GM23338 (cell line): ENCODE results near the gene EYA2. TPM values are rescaled to one million over a fixed set of nuclear protein-coding genes. Genes with fewer than 3 reads are reported as not detected.

ENCODE experiments used
- ATAC-seq: fragments of 200-7000 bp; cut with Tn5 transposase; 3 replicates; pipeline ENCODE4 v1.9.1; 2020
- DNase-seq: peaks from one replicate; pipeline ENCODE4 v3.0.0-alpha.2; 2015; ENCODE audit warnings: low spot score
- H2AFZ ChIP-seq: fragments of 200-600 bp; sonication (generic); 2 replicates; pipeline ENCODE4 v1.8.0; 2016; ENCODE audit warnings: antibody characterized with exemption, mild to moderate bottlenecking, moderate library complexity
- H3F3A ChIP-seq: fragments of 200-600 bp; sonication (generic); replicated peaks from 2 replicates; pipeline ENCODE4 v1.8.0; 2017; ENCODE audit warnings: antibody characterized with exemption, mixed run types, low read depth
- H3K27ac ChIP-seq: fragments of 200-600 bp; sonication (generic); 2 replicates; pipeline ENCODE4 v1.6.1; 2016; ENCODE audit warnings: low read depth
- H3K27me3 ChIP-seq: fragments of 200-600 bp; sonication (generic); 2 replicates; pipeline ENCODE4 v1.8.0; 2016; ENCODE audit warnings: mild to moderate bottlenecking, mixed run types, moderate library complexity; ENCODE audit not compliant: insufficient read depth
- H3K36me3 ChIP-seq: fragments of 200-600 bp; sonication (generic); 2 replicates; pipeline ENCODE4 v1.8.0; 2016; ENCODE audit warnings: mild to moderate bottlenecking; ENCODE audit not compliant: insufficient read depth
- H3K4me1 ChIP-seq: fragments of 200-600 bp; sonication (generic); 2 replicates; pipeline ENCODE4 v1.8.0; 2016; ENCODE audit warnings: mild to moderate bottlenecking, moderate library complexity; ENCODE audit not compliant: insufficient read depth
- H3K4me2 ChIP-seq: fragments of 200-600 bp; sonication (generic); 2 replicates; pipeline ENCODE4 v1.7.1; 2017; ENCODE audit warnings: mixed run types
- H3K4me3 ChIP-seq: fragments of 200-600 bp; sonication (generic); 2 replicates; pipeline ENCODE4 v1.6.1; 2016; ENCODE audit warnings: mixed run types
- H3K79me2 ChIP-seq: fragments of 200-600 bp; sonication (generic); replicated peaks from 2 replicates; pipeline ENCODE4 v1.8.0; 2017; ENCODE audit warnings: mild to moderate bottlenecking; ENCODE audit not compliant: insufficient read depth
- H3K9me2 ChIP-seq: fragments of 200-600 bp; sonication (generic); 2 replicates; pipeline ENCODE4 v1.8.0; 2017; ENCODE audit not compliant: insufficient read depth
- H4K20me1 ChIP-seq: fragments of 200-600 bp; sonication (generic); replicated peaks from 2 replicates; pipeline ENCODE4 v1.8.0; 2017; ENCODE audit warnings: mild to moderate bottlenecking; ENCODE audit not compliant: insufficient read depth
- H3K27ac Mint-ChIP-seq: 2 replicates; pipeline ENCODE4 v1.8.0; 2020; ENCODE audit warnings: inconsistent platforms, mild to moderate bottlenecking, moderate library complexity, mixed read lengths
- H3K27me3 Mint-ChIP-seq: 3 replicates; pipeline ENCODE4 v1.8.0; 2022; ENCODE audit warnings: low read depth, mild to moderate bottlenecking, moderate library complexity, mixed read lengths, inconsistent platforms; ENCODE audit not compliant: insufficient read depth, poor library complexity
- H3K36me3 Mint-ChIP-seq: 3 replicates; pipeline ENCODE4 v1.8.0; 2021; ENCODE audit warnings: low read depth, mild to moderate bottlenecking, inconsistent platforms, moderate library complexity, mixed read lengths
- H3K4me1 Mint-ChIP-seq: 3 replicates; pipeline ENCODE4 v1.8.0; 2020; ENCODE audit warnings: mild to moderate bottlenecking, inconsistent platforms, mixed read lengths
- H3K4me3 Mint-ChIP-seq: 3 replicates; pipeline ENCODE4 v1.8.0; 2021; ENCODE audit warnings: moderate library complexity, mild to moderate bottlenecking, inconsistent platforms, mixed read lengths
- H3K9me3 Mint-ChIP-seq: 3 replicates; pipeline ENCODE4 v1.8.0; 2020; ENCODE audit warnings: moderate library complexity, mild to moderate bottlenecking, inconsistent platforms, mixed read lengths
- CTCF ChIP-seq, 2 experiments: fragments of 200-600 bp in 1 of 2; sonication (generic) in 1 of 2; conservative IDR thresholded peaks; 2 replicates each; pipeline versions ENCODE4 v1.5.1 to v1.6.1; 2016 to 2017; ENCODE audit warnings: antibody characterized with exemption in 2 of 2, low read depth in 2 of 2, mild to moderate bottlenecking in 2 of 2, moderate library complexity in 1 of 2
- ETS1 ChIP-seq: IDR thresholded peaks from 2 replicates; pipeline ENCODE4 v1.6.1; 2016; ENCODE audit warnings: antibody characterized with exemption
- EZH2 ChIP-seq: fragments of 200-600 bp; sonication (generic); IDR thresholded peaks from one replicate; pipeline ENCODE4 v1.8.0; 2017; ENCODE audit warnings: antibody characterized with exemption, mild to moderate bottlenecking, low read depth; ENCODE audit not compliant: unreplicated experiment
- EZH2phosphoT487 ChIP-seq: fragments of 200-600 bp; sonication (generic); IDR thresholded peaks from one replicate; pipeline ENCODE4 v1.8.1; 2018; ENCODE audit warnings: antibody characterized with exemption; ENCODE audit not compliant: unreplicated experiment
- NANOG ChIP-seq: IDR thresholded peaks from 2 replicates; pipeline ENCODE4 v1.6.1; 2016; ENCODE audit warnings: antibody characterized with exemption, borderline replicate concordance
- STAT1 ChIP-seq: IDR thresholded peaks from one replicate; pipeline ENCODE4 v1.6.1; 2016; ENCODE audit warnings: antibody characterized with exemption; ENCODE audit not compliant: unreplicated experiment
- ZNF114 ChIP-seq: fragments of 250-450 bp; sonication (Bioruptor Pico); IDR thresholded peaks from 2 replicates; pipeline ENCODE4 v1.5.0; 2020; ENCODE audit warnings: mild to moderate bottlenecking, moderate library complexity
- polyA plus RNA-seq: library from polyadenylated mRNA; unstranded; fragments of >200 nt; fragmentation: Nextera tagmentation; extraction: Ambion mirVana; gene quantifications from 2 replicates; pipeline ENCODE4 v1.2.1, GENCODE V29; 2016
- total RNA-seq: library from RNA; depleted of rRNA; stranded (reverse); fragments of >200 nt; shearing (Covaris generic); gene quantifications from 2 replicates; pipeline ENCODE4 v1.2.3, GENCODE V29; 2014
- TF ChIP-seq, protein P1 (sequence below): fragments of 250-450 bp; sonication (Bioruptor Pico); IDR thresholded peaks from 2 replicates; pipeline ENCODE4 v1.5.0; 2020; ENCODE audit warnings: mild to moderate bottlenecking, moderate library complexity
- TF ChIP-seq, protein P2 (sequence below): IDR thresholded peaks from one replicate; pipeline ENCODE4 v1.6.1; 2018; ENCODE audit warnings: antibody characterized with exemption; ENCODE audit not compliant: unreplicated experiment

Gene EYA2
- total and polyA plus RNA-seq, 2 experiments from 2014 or later: 0.50 to 0.56 TPM

DNA sequence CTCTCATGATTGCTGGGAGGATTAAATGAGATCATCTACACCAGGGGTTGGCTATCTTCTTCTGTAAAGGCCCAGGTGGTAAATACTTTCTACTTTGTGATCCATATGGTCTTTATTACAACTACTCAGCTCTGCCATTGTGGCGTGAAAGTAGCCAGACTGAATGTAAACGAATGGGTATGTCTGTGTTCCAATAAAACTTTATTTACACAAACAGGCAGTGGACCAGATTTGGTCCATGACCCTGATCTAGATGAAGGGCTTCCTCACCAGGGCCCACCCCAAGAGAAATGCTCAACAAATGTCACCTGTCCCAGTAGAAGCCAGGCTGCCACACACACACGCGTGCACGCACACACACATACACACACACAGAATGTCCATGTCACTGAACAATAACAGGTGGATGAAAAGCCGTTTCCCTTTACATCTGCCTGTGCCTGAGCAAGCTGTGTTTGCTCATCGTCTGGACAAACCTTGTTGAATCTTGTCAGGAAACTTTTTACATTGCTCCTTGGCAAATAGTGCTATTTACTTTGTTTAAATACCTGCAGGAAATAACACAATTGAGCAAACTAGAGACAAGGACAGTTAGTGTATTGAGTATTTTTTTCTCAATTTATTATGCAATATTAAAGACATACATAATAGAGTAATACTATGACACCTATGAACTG lies 114.3 kb downstream of the EYA2 start:
- no peaks in the 10 kb centered on the region for H3K79me2 ChIP-seq
- no peaks in the 10 kb centered on the region for H3K9me2 ChIP-seq
- H3K27me3 Mint-ChIP-seq: no peaks in the 10 kb centered on the region
- H3K36me3 ChIP-seq: no peaks in the 10 kb centered on the region
- no peak for ATAC-seq
- H3K27ac ChIP-seq: no peak overlapping the region
- H3F3A ChIP-seq: no peaks in the 10 kb centered on the region
- H3K9me3 Mint-ChIP-seq: 0 out of 3 replicates have a peak, but pooled peaks cover 5% of the 10 kb centered on the region
- H3K4me2 ChIP-seq: no peak overlapping the region
- no peaks in the 10 kb centered on the region for H3K27me3 ChIP-seq
- no peaks in the 10 kb centered on the region for H3K36me3 Mint-ChIP-seq
- no peak overlapping the region for H2AFZ ChIP-seq
- H3K4me1 ChIP-seq: no peaks in the 10 kb centered on the region
- no peak for TF ChIP-seq ZNF114 (CRISPR knock-in tag)
- TF ChIP-seq STAT1: no peak
- no peak for TF ChIP-seq ETS1
- TF ChIP-seq EZH2phosphoT487: no peak
- TF ChIP-seq, protein P1, sequence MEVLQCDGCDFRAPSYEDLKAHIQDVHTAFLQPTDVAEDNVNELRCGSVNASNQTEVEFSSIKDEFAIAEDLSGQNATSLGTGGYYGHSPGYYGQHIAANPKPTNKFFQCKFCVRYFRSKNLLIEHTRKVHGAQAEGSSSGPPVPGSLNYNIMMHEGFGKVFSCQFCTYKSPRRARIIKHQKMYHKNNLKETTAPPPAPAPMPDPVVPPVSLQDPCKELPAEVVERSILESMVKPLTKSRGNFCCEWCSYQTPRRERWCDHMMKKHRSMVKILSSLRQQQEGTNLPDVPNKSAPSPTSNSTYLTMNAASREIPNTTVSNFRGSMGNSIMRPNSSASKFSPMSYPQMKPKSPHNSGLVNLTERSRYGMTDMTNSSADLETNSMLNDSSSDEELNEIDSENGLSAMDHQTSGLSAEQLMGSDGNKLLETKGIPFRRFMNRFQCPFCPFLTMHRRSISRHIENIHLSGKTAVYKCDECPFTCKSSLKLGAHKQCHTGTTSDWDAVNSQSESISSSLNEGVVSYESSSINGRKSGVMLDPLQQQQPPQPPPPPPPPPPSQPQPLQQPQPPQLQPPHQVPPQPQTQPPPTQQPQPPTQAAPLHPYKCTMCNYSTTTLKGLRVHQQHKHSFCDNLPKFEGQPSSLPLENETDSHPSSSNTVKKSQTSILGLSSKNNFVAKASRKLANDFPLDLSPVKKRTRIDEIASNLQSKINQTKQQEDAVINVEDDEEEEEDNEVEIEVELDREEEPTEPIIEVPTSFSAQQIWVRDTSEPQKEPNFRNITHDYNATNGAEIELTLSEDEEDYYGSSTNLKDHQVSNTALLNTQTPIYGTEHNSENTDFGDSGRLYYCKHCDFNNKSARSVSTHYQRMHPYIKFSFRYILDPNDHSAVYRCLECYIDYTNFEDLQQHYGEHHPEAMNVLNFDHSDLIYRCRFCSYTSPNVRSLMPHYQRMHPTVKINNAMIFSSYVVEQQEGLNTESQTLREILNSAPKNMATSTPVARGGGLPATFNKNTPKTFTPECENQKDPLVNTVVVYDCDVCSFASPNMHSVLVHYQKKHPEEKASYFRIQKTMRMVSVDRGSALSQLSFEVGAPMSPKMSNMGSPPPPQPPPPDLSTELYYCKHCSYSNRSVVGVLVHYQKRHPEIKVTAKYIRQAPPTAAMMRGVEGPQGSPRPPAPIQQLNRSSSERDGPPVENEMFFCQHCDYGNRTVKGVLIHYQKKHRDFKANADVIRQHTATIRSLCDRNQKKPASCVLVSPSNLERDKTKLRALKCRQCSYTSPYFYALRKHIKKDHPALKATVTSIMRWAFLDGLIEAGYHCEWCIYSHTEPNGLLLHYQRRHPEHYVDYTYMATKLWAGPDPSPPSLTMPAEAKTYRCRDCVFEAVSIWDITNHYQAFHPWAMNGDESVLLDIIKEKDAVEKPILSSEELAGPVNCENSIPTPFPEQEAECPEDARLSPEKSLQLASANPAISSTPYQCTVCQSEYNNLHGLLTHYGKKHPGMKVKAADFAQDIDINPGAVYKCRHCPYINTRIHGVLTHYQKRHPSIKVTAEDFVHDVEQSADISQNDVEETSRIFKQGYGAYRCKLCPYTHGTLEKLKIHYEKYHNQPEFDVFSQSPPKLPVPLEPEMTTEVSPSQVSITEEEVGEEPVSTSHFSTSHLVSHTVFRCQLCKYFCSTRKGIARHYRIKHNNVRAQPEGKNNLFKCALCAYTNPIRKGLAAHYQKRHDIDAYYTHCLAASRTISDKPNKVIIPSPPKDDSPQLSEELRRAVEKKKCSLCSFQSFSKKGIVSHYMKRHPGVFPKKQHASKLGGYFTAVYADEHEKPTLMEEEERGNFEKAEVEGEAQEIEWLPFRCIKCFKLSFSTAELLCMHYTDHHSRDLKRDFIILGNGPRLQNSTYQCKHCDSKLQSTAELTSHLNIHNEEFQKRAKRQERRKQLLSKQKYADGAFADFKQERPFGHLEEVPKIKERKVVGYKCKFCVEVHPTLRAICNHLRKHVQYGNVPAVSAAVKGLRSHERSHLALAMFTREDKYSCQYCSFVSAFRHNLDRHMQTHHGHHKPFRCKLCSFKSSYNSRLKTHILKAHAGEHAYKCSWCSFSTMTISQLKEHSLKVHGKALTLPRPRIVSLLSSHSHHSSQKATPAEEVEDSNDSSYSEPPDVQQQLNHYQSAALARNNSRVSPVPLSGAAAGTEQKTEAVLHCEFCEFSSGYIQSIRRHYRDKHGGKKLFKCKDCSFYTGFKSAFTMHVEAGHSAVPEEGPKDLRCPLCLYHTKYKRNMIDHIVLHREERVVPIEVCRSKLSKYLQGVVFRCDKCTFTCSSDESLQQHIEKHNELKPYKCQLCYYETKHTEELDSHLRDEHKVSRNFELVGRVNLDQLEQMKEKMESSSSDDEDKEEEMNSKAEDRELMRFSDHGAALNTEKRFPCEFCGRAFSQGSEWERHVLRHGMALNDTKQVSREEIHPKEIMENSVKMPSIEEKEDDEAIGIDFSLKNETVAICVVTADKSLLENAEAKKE: no peak
- no peak for TF ChIP-seq EZH2
- no peak for TF ChIP-seq NANOG
- TF ChIP-seq CTCF (conservative IDR thresholded peaks at IDR 0.05; ENCODE audit: low read depth in 2 of 2): no peak
- TF ChIP-seq, protein P2, sequence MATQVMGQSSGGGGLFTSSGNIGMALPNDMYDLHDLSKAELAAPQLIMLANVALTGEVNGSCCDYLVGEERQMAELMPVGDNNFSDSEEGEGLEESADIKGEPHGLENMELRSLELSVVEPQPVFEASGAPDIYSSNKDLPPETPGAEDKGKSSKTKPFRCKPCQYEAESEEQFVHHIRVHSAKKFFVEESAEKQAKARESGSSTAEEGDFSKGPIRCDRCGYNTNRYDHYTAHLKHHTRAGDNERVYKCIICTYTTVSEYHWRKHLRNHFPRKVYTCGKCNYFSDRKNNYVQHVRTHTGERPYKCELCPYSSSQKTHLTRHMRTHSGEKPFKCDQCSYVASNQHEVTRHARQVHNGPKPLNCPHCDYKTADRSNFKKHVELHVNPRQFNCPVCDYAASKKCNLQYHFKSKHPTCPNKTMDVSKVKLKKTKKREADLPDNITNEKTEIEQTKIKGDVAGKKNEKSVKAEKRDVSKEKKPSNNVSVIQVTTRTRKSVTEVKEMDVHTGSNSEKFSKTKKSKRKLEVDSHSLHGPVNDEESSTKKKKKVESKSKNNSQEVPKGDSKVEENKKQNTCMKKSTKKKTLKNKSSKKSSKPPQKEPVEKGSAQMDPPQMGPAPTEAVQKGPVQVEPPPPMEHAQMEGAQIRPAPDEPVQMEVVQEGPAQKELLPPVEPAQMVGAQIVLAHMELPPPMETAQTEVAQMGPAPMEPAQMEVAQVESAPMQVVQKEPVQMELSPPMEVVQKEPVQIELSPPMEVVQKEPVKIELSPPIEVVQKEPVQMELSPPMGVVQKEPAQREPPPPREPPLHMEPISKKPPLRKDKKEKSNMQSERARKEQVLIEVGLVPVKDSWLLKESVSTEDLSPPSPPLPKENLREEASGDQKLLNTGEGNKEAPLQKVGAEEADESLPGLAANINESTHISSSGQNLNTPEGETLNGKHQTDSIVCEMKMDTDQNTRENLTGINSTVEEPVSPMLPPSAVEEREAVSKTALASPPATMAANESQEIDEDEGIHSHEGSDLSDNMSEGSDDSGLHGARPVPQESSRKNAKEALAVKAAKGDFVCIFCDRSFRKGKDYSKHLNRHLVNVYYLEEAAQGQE: no peak
- no peak overlapping the region for H3K4me3 ChIP-seq
- no peaks in the 10 kb centered on the region for H3K4me1 Mint-ChIP-seq
- no peak overlapping the region for H3K4me3 Mint-ChIP-seq
- no peak overlapping the region for H3K27ac Mint-ChIP-seq
- DNase-seq: no peak
- no peaks in the 10 kb centered on the region for H4K20me1 ChIP-seq
